Activated CD4-positive, alpha-beta memory T cell treated with anti-CD3 and anti-CD28 coated beads for 36 hours (primary cell): Measurements from ENCODE around the gene SCGB2B2. TPM values are rescaled to one million over a fixed set of nuclear protein-coding genes. Genes with fewer than 3 reads are reported as not detected.
A peak's percentile ranks its signal among the peaks of the same experiment; 100 is the strongest.

Experiments used
- CTCF ChIA-PET: fragments of 350-600 bp; sonication (Branson Sonifier 250); formaldehyde crosslinking; loops from one replicate; lab custom pipeline; 2021; ENCODE audit warnings: antibody characterized with exemption, inconsistent platforms; lab: Charles Lee
- POLR2A ChIA-PET: fragments of 350-600 bp; sonication (Branson Sonifier 250); formaldehyde crosslinking; loops from one replicate; lab custom pipeline; 2021; ENCODE audit warnings: antibody characterized with exemption; lab: Charles Lee
- DNase-seq: peaks from one replicate; pipeline ENCODE4 v3.0.0-alpha.2; 2020
- H3K27ac Mint-ChIP-seq: one replicate; pipeline ENCODE4 v1.8.0; 2021; ENCODE audit warnings: mixed read lengths
- H3K27me3 Mint-ChIP-seq: one replicate; pipeline ENCODE4 v1.8.0; 2021; ENCODE audit warnings: mixed read lengths
- H3K36me3 Mint-ChIP-seq: one replicate; pipeline ENCODE4 v1.8.0; 2021; ENCODE audit warnings: mixed read lengths
- H3K4me1 Mint-ChIP-seq: one replicate; pipeline ENCODE4 v1.8.0; 2021; ENCODE audit warnings: low read depth, mixed read lengths
- H3K4me3 Mint-ChIP-seq: one replicate; pipeline ENCODE4 v1.8.0; 2021; ENCODE audit warnings: mild to moderate bottlenecking, mixed read lengths
- H3K9me3 Mint-ChIP-seq: one replicate; pipeline ENCODE4 v1.8.0; 2021; ENCODE audit warnings: mixed read lengths
- intact Hi-C: fragments of 100-400 bp; cut with micrococcal nuclease; formaldehyde crosslinking; loops from one replicate; pipeline ENCODE4 v1.15.1; 2023
- total RNA-seq, 2 experiments: library from RNA; stranded (reverse); gene quantifications; one replicate each; pipeline ENCODE4 v1.2.3, GENCODE V29; 2021

The SCGB2B2 gene
- under 1 TPM; 0.38 to 0.46 TPM for total RNA-seq

- ChIA-PET POLR2A (interaction anchor here (1.5 to 2.6 kb wide), 3 partner anchors 10 to 57 kb away, joined by 4 to 13 read pairs (median 8); partner anchors contain the start of gene ZNF181), CTCF (no interaction called here)
- H3K4me1 Mint-ChIP-seq: peaks cover 27% of the 10 kb centered on the region
- H3K4me3 Mint-ChIP-seq: peak within 1 kb of the TSS; percentile 84
- peak within 1 kb of the TSS; percentile 96 for H3K27ac Mint-ChIP-seq
- no peak for DNase-seq
- peaks cover 26% of the 10 kb centered on the region for H3K9me3 Mint-ChIP-seq
- peaks cover 51% of the 10 kb centered on the region for H3K36me3 Mint-ChIP-seq
- no peaks in the 10 kb centered on the region for H3K27me3 Mint-ChIP-seq
- intact Hi-C loops: loop anchor here (1.0 to 5.0 kb wide), 2 partner anchors 56 to 95 kb away; partner anchors contain the start of gene ZNF599
These were observed at the start of gene SCGB2B2 for GRCh38 chr19:34676697-34677385. TSS of gene SCGB2B2 (minus strand) at chr19:34677159. CDS start at chr19:34594563, 82,596 bp downstream.

- Mint-ChIP-seq H3K36me3 (no peaks in the 10 kb centered on the region), H3K9me3 (no peaks in the 10 kb centered on the region), H3K4me3 (no peak overlapping the region), H3K4me1 (no peaks in the 10 kb centered on the region), H3K27ac (no peak overlapping the region), H3K27me3 (peaks cover 18% of the 10 kb centered on the region)
- CTCF ChIA-PET: interaction anchor here (0.6 kb wide), 1 partner anchor 248 kb away, joined by 5 read pairs; no protein-coding TSS in a partner anchor
- no peak for DNase-seq
- intact Hi-C loops: no loop called here
- POLR2A ChIA-PET: no interaction called here
These were observed 48.4 kb upstream of the SCGB2B2 start for GRCh38 chr19:34725400-34725799.

- H3K27ac Mint-ChIP-seq: no peak overlapping the region
- H3K27me3 Mint-ChIP-seq: peaks cover 9% of the 10 kb centered on the region
- no peaks in the 10 kb centered on the region for H3K9me3 Mint-ChIP-seq
- no peaks in the 10 kb centered on the region for H3K36me3 Mint-ChIP-seq
- ChIA-PET CTCF (no interaction called here), POLR2A (no interaction called here)
- no peaks in the 10 kb centered on the region for H3K4me1 Mint-ChIP-seq
- intact Hi-C loops: no loop called here
- H3K4me3 Mint-ChIP-seq: no peak overlapping the region
- DNase-seq: no peak
These were observed 45.4 kb upstream of the SCGB2B2 start for GRCh38 chr19:34722353-34722752.

- peaks cover 19% of the 10 kb centered on the region for H3K9me3 Mint-ChIP-seq
- no peak overlapping the region for H3K27ac Mint-ChIP-seq
- CTCF ChIA-PET: interaction anchor here (7.4 kb wide), 1 partner anchor 75 kb away, joined by 111 read pairs; no protein-coding TSS in a partner anchor
- DNase-seq: no peak
- peaks cover 7% of the 10 kb centered on the region for H3K36me3 Mint-ChIP-seq
- H3K27me3 Mint-ChIP-seq: peaks cover 11% of the 10 kb centered on the region
- POLR2A ChIA-PET: no interaction called here
- no peak overlapping the region for H3K4me3 Mint-ChIP-seq
- intact Hi-C loops: no loop called here
- H3K4me1 Mint-ChIP-seq: no peaks in the 10 kb centered on the region
These were observed 38.4 kb upstream of the SCGB2B2 start for GRCh38 chr19:34715357-34715756.

GRCh38 chr19:34713262-34713637 lies 36.3 kb upstream of the SCGB2B2 start:
- ChIA-PET CTCF (interaction anchor here (0.6 to 7.4 kb wide), 14 partner anchors 13 to 935 kb away, joined by 3 to 111 read pairs (median 4); no protein-coding TSS in a partner anchor), POLR2A (interaction anchor here (0.6 kb wide), 1 partner anchor 206 kb away, joined by 4 read pairs; no protein-coding TSS in a partner anchor)
- no peaks in the 10 kb centered on the region for H3K4me1 Mint-ChIP-seq
- peaks cover 19% of the 10 kb centered on the region for H3K9me3 Mint-ChIP-seq
- H3K27ac Mint-ChIP-seq: no peak overlapping the region
- intact Hi-C loops: loop anchor here (5.0 kb wide), 1 partner anchor 211 kb away; no protein-coding TSS in a partner anchor
- H3K36me3 Mint-ChIP-seq: peaks cover 7% of the 10 kb centered on the region
- peaks cover 13% of the 10 kb centered on the region for H3K27me3 Mint-ChIP-seq
- DNase-seq: no peak
- H3K4me3 Mint-ChIP-seq: no peak overlapping the region

- POLR2A ChIA-PET: interaction anchor here (0.6 kb wide), 1 partner anchor 205 kb away, joined by 4 read pairs; no protein-coding TSS in a partner anchor
- DNase-seq: peak; percentile 60
- Mint-ChIP-seq H3K4me3 (no peak overlapping the region), H3K9me3 (peaks cover 19% of the 10 kb centered on the region), H3K27ac (no peak overlapping the region), H3K4me1 (no peaks in the 10 kb centered on the region), H3K36me3 (peaks cover 7% of the 10 kb centered on the region), H3K27me3 (peaks cover 15% of the 10 kb centered on the region)
- intact Hi-C loops: loop anchor here (1.0 to 5.0 kb wide), 2 partner anchors 73 to 210 kb away; no protein-coding TSS in a partner anchor
- CTCF ChIA-PET: interaction anchor here (0.6 to 7.4 kb wide), 17 partner anchors 14 to 935 kb away, joined by 3 to 111 read pairs (median 4); no protein-coding TSS in a partner anchor
These were observed 35.7 kb upstream of the SCGB2B2 start for GRCh38 chr19:34712395-34713261.

- ChIA-PET CTCF (interaction anchor here (0.6 to 7.4 kb wide), 10 partner anchors 15 to 934 kb away, joined by 3 to 111 read pairs (median 4); no protein-coding TSS in a partner anchor), POLR2A (no interaction called here)
- H3K27ac Mint-ChIP-seq: no peak overlapping the region
- intact Hi-C loops: loop anchor here (1.0 to 5.0 kb wide), 2 partner anchors 73 to 210 kb away; no protein-coding TSS in a partner anchor
- H3K27me3 Mint-ChIP-seq: peaks cover 15% of the 10 kb centered on the region
- DNase-seq: no peak
- H3K4me3 Mint-ChIP-seq: no peak overlapping the region
- H3K9me3 Mint-ChIP-seq: peaks cover 19% of the 10 kb centered on the region
- no peaks in the 10 kb centered on the region for H3K4me1 Mint-ChIP-seq
- peaks cover 12% of the 10 kb centered on the region for H3K36me3 Mint-ChIP-seq
These were observed 34.9 kb upstream of the SCGB2B2 start for GRCh38 chr19:34711890-34712289.

GRCh38 chr19:34707661-34708060 lies 30.7 kb upstream of the SCGB2B2 start:
- Mint-ChIP-seq H3K27ac (no peak overlapping the region), H3K4me3 (no peak overlapping the region), H3K27me3 (peaks cover 19% of the 10 kb centered on the region), H3K9me3 (peaks cover 2% of the 10 kb centered on the region), H3K4me1 (no peaks in the 10 kb centered on the region), H3K36me3 (peaks cover 8% of the 10 kb centered on the region)
- DNase-seq: no peak
- intact Hi-C loops: no loop called here
- CTCF ChIA-PET: no interaction called here
- POLR2A ChIA-PET: no interaction called here

GRCh38 chr19:34692549-34692948 lies 15.6 kb upstream of the SCGB2B2 start:
- no peak for DNase-seq
- intact Hi-C loops: no loop called here
- Mint-ChIP-seq H3K9me3 (peaks cover 22% of the 10 kb centered on the region), H3K27ac (no peak overlapping the region), H3K36me3 (peaks cover 5% of the 10 kb centered on the region), H3K27me3 (peaks cover 18% of the 10 kb centered on the region), H3K4me3 (no peak overlapping the region), H3K4me1 (no peaks in the 10 kb centered on the region)
- POLR2A ChIA-PET: no interaction called here
- CTCF ChIA-PET: no interaction called here

- POLR2A ChIA-PET: no interaction called here
- H3K9me3 Mint-ChIP-seq: peaks cover 44% of the 10 kb centered on the region
- DNase-seq: no peak
- intact Hi-C loops: no loop called here
- no peak overlapping the region for H3K27ac Mint-ChIP-seq
- CTCF ChIA-PET: no interaction called here
- H3K36me3 Mint-ChIP-seq: peaks cover 11% of the 10 kb centered on the region
- H3K4me1 Mint-ChIP-seq: no peaks in the 10 kb centered on the region
- peaks cover 18% of the 10 kb centered on the region for H3K27me3 Mint-ChIP-seq
- no peak overlapping the region for H3K4me3 Mint-ChIP-seq
These were observed 13.4 kb upstream of the SCGB2B2 start for GRCh38 chr19:34690372-34690771.

- peaks cover 12% of the 10 kb centered on the region for H3K27me3 Mint-ChIP-seq
- POLR2A ChIA-PET: no interaction called here
- H3K36me3 Mint-ChIP-seq: peaks cover 26% of the 10 kb centered on the region
- intact Hi-C loops: no loop called here
- CTCF ChIA-PET: no interaction called here
- no peaks in the 10 kb centered on the region for H3K4me1 Mint-ChIP-seq
- DNase-seq: no peak
- peaks cover 62% of the 10 kb centered on the region for H3K9me3 Mint-ChIP-seq
- H3K27ac Mint-ChIP-seq: no peak overlapping the region
- no peak overlapping the region for H3K4me3 Mint-ChIP-seq
These were observed 11.6 kb upstream of the SCGB2B2 start for GRCh38 chr19:34688592-34688991.
